ENCODE measurements around the gene ZNF106.

The ZNF106 gene

GRCh38 chr15:42482701-42483100 is 8.2 kb downstream of the ZNF106 start:
- no peak for DNase-seq (ENCODE audit: low read depth in 4 of 4, low spot score in 1 of 4)

DNA sequence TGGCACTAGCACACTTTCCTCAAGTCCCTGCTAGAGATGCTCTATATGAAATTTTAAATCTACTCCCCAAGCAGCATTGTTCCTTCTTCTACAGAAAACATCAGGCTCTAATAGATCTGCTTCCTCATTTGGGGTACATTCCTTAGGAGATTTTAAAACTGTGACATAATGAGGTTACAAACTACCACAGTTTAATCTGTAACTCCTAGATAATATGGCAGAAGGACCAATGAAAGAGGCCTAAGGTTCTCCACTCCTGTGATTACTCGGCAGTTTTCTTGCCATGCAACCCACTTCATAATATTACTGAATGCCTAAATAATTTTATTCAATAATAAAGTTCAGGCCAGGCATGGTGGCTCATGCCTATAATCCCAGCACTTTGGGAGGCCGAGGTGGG is 16.1 kb downstream of the ZNF106 start:
- no peak for DNase-seq (ENCODE audit: low read depth in 4 of 4, low spot score in 1 of 4)

DNA sequence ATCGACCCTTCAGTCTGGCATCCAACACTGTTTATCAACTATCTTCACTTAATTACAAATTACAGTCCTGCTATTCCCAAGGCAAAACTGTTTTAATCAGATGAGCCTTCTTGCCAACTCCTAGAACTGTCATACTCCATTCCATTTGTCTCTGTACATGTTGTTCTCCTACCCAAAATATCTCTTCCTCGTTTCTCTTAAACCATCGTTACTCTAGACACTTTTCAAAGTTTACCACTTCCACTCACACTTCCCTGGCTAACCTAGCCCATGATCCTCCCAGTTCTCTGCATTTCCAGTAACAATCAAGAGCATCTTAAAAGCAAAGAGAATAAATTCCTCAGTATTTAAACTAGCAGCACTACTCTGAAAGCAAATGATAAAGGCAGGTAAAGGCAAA is 19.9 kb downstream of the ZNF106 start:
- DNase-seq (ENCODE audit: low read depth in 4 of 4, low spot score in 1 of 4), result no peak

DNA sequence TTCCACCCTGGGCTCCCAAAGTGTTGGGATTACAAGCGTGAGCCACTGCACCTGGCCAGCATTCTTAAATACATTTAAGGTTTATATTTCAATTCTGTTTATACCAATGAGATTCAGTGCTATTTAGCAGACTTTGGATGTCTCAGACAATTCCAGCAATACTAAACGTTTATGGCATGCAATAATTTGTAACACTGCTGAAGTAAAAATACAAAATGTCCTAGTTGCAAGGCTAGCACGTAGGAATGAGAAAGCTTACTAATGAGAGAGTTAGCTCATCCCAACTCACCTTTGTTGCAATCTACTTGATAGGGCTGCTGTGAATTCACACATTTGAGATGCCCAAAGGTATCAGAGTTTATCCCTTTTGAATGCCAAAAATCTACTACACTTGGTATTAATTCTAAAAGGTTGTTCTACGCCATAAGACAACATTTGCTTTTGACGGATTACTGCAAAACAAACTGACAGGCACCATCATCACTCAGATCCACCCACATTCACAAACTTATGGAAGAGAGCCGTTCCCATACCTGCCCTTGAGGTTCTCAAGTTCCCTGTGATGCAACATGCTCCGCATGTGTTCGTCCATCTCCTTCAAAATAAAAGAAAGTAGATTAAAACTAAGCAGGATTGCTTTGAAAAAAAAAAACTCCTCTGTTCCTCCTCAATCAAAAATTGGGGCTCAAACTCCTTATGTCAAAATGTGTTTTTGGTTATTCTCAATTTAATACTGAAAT is 25.3 kb downstream of the ZNF106 start:
- DNase-seq (ENCODE audit: low read depth in 4 of 4, low spot score in 1 of 4), result no peak

DNA sequence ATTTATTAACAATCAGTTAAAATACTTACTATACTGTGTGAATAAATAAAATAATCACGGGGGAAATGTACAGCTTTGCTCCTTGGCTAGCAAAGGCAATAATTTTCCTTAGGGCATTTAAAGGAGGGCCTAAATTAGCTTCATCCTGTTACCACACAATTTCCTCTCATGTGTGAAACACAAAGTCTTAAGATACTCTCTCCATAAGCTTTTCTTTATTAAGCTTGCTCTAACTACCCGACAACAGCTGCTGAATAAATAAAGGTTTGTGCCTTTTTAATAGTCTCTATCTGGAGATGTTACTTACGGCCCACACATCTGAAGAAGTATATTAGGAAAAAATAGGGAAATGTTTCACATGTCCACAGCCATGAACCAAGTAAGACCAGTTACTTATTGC is 29.7 kb downstream of the ZNF106 start:
- DNase-seq (ENCODE audit: low read depth in 4 of 4, low spot score in 1 of 4), result no peak

- no peak for DNase-seq (ENCODE audit: low read depth in 4 of 4, low spot score in 1 of 4)
Measured at GRCh38 chr15:42457445-42458442, 33.2 kb downstream of the ZNF106 start.

- no peak for DNase-seq (ENCODE audit: low read depth in 4 of 4, low spot score in 1 of 4)
Measured at GRCh38 chr15:42456971-42457370, 34.0 kb downstream of the ZNF106 start.

DNA sequence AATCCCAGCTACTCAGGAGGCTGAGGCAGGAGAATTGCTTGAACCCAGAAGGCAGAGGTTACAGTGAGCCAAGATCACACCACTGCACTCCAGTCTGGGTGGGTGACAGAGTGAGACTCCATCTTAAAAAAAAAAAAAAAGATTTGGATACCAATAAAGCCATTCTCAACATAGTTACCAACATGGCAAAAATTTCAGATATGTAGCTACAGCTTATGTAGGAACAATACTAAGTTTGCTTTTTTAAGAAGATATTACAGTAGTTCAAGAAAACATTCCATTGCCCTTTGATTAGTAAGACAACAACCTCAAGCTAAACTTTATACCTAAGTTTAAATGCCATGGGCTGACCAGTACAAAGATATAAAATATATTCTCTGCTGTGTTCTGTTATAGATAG is 34.4 kb downstream of the ZNF106 start:
- DNase-seq (ENCODE audit: low read depth in 4 of 4, low spot score in 1 of 4), result no peak

GRCh38 chr15:42453826-42454225 is 37.1 kb downstream of the ZNF106 start:
- no peak for DNase-seq (ENCODE audit: low read depth in 4 of 4, low spot score in 1 of 4)

DNA sequence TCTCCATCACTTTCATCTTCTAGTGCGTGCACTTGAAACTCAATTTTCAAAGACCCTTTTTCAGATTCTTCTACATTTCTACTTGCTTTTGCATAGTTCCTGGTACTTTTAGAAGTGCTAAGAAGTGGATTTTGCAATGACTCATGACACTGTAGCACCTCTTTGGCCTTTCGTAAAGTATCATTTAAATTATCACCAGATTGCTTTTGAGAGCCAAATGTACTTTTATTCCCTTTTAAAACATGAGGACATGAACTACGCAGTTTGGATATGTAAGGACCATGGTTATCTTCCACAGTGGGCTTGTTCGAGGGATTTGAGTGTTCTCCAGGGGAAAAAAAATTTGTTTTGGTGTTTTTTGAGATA is 40.5 kb downstream of the ZNF106 start:
- DNase-seq (ENCODE audit: low read depth in 4 of 4, low spot score in 1 of 4), result no peak

DNA sequence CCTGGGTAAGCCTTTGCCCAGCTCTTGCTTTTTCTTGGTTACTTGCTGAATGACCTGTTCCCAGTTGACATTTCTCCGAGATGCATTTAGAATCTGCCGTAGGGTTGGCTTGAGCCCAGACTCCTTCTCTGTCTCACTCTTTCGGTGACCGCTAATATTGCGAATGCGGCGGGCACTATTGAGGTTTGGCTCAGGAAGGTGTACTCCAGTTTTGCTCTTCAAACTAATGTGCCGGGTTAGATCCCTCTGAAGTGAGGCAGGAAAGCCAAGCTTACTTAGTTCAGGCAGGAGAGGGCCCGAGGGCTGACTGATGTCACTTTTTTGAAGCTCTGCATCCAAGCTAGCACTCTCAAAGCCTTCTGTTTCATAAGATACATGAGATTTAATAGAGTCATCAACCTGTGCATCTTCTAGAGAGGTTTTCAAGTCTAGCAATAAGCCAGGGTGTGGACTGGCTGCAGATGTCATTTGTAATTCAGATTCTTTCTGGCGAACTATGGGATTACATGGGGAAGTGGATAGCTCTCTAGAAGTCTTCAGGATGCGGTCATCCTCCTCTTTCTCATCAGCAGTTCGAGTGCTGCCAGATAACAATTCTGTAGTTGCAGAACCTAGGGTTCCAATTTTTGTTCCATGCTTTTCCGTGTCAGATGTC is 41.0 kb downstream of the ZNF106 start:
- DNase-seq (ENCODE audit: low read depth in 4 of 4, low spot score in 1 of 4), result no peak

- DNase-seq (ENCODE audit: low read depth in 4 of 4, low spot score in 1 of 4), result no peak
Measured at GRCh38 chr15:42448281-42448680, 42.7 kb downstream of the ZNF106 start.

GRCh38 chr15:42447599-42447998 is 43.3 kb downstream of the ZNF106 start:
- no peak for DNase-seq (ENCODE audit: low read depth in 4 of 4, low spot score in 1 of 4)

- DNase-seq (ENCODE audit: low read depth in 4 of 4, low spot score in 1 of 4), result no peak
Measured at GRCh38 chr15:42445551-42445950, 45.4 kb downstream of the ZNF106 start.

DNA sequence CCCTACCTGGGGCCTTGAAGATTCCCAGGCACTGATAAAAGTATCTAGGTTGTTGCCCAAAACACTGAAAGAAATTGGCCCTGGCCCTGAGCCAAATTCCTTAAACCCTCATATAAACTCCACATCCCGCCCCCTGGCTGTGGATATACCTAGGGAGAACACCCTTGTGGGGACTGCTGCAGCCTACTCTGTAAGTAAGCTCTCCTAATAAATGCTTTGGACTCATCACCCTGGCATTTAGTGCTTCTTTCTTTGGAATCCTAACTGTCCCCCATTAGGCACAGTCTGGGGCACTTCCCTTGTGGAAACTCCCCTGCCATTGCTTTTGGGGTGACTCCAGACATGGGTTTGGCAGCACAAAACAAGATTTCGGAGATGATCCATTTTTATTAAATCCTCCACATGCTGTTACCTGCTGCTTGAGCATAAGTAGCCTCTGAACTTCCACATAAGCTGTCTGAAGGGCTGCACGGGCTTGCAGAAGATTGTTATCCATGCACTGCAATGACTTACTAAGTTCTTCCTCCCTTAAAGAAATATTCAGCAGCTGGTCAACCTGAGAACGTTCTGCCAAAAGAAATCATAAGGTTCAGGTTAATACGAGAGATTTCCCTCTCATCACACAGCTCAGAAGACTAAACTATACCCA is 46.4 kb downstream of the ZNF106 start:
- no peak for DNase-seq (ENCODE audit: low read depth in 4 of 4, low spot score in 1 of 4)

GRCh38 chr15:42427429-42428223 is 63.3 kb downstream of the ZNF106 start:
- DNase-seq (ENCODE audit: low read depth in 4 of 4, low spot score in 1 of 4), result no peak

DNA sequence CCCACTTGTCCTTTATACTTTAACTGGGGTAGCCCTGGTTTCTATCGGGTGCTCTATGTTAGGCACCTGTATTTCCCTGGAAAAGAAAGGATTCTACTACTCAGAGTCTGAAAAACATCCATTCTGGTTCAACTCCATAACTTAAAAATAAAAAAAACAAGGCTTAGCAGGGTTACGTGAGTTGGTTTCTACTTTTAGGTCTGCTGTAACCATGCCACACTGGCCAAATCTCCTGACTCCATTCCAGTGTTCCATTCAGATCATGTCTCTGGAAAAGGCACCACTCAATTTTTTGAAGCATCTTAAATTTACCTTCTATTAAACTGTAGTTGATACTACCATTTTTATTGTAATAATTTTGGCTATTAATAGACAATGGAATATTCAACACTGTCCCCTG is 69.6 kb downstream of the ZNF106 start:
- DNase-seq (ENCODE audit: low read depth in 4 of 4, low spot score in 1 of 4), result no peak

- DNase-seq (ENCODE audit: low read depth in 4 of 4, low spot score in 1 of 4), result no peak
Measured at GRCh38 chr15:42419369-42419768, 71.6 kb downstream of the ZNF106 start.

DNA sequence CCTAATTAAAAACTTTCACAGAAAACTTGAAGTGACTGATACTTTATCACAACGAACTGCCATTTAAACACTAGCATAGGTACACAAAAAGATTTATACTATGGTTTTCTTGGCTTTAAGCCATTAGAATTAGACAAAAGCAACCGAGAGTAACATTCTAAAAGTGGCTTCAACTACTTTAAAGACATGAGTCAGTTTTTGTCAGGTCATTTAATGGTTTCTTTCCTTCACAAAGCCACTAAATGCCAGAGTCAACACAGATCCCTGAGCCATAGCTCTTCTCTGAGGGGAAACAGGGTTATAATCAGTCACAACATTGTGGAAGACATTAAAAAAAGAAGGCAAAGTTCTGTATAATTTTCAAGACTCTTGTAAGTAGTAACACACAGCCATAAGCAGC is 77.0 kb downstream of the ZNF106 start:
- no peak for DNase-seq (ENCODE audit: low read depth in 4 of 4, low spot score in 1 of 4)

- no peak for DNase-seq (ENCODE audit: low read depth in 4 of 4, low spot score in 1 of 4)
Measured at GRCh38 chr15:42411884-42412283, 79.1 kb downstream of the ZNF106 start.

DNA sequence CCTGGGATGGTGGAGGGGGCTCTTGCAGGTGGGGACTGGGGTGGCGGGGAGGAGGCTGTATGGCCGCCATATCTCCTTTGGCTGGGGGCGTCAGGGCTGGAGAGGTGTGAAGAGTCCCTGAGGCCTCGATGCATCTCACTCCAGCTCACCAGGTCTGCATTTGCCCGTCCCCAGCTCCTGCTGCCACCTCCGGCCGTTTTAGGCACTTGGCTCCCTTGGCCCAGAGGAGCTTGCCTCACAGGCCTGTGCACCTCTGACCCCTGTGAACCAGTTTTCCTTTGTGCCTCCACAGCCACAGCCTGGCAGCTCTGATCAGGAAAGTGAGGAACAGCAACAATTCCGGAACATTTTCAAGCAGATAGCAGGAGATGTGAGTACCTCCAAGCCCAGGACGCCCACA is 81.9 kb downstream of the ZNF106 start:
- DNase-seq (ENCODE audit: low read depth in 4 of 4, low spot score in 1 of 4), result no peak
